ENCODE measurements around the gene CCL19. TPM values are rescaled to one million over a fixed set of nuclear protein-coding genes. Genes with fewer than 3 reads are reported as not detected.

CCL19 gene
- total RNA-seq, 4 donors from 2014 or later = not detected

DNA sequence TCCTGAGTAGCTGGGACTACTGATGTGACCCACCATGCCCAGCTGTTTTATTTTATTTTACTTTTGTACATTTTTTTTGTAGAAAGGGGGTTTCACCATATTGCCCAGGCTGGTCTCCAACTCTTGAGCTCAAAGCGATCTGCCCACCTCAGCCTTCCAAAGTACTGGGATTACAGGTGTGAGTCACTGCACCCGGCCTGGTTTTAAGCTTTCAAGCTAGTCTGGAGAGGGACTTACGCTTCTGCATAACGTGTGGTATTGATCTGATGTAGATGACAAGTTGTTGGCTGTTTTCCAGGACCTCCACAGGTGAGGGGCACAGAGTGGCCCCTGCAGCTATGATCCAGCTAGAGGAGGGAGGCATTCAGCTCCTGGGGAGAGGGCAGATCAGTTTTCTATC lies 25.6 kb upstream of the CCL19 start:
- WGBS, 2 donors = 76 to 87% methylated on average over 4 of the region's 4 CpGs
- TF ChIP-seq, protein P1, sequence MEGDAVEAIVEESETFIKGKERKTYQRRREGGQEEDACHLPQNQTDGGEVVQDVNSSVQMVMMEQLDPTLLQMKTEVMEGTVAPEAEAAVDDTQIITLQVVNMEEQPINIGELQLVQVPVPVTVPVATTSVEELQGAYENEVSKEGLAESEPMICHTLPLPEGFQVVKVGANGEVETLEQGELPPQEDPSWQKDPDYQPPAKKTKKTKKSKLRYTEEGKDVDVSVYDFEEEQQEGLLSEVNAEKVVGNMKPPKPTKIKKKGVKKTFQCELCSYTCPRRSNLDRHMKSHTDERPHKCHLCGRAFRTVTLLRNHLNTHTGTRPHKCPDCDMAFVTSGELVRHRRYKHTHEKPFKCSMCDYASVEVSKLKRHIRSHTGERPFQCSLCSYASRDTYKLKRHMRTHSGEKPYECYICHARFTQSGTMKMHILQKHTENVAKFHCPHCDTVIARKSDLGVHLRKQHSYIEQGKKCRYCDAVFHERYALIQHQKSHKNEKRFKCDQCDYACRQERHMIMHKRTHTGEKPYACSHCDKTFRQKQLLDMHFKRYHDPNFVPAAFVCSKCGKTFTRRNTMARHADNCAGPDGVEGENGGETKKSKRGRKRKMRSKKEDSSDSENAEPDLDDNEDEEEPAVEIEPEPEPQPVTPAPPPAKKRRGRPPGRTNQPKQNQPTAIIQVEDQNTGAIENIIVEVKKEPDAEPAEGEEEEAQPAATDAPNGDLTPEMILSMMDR (IDR thresholded peaks at IDR 0.05) = no peak
- TF ChIP-seq POLR2A (IDR thresholded peaks at IDR 0.05) = no peak
- no peak overlapping the region for H3K4me3 ChIP-seq
- DNase-seq (ENCODE audit: low spot score in 2 of 2) = no peak
- H3K27me3 ChIP-seq = no peaks in the 10 kb centered on the region
- H3K36me3 ChIP-seq = no peaks in the 10 kb centered on the region
- H3K27ac ChIP-seq = no peak overlapping the region
- H3K9me3 ChIP-seq = no peaks in the 10 kb centered on the region
- peaks cover 0 to 10% (median 0%) of the 10 kb centered on the region in 4 donors for H3K4me1 ChIP-seq

DNA sequence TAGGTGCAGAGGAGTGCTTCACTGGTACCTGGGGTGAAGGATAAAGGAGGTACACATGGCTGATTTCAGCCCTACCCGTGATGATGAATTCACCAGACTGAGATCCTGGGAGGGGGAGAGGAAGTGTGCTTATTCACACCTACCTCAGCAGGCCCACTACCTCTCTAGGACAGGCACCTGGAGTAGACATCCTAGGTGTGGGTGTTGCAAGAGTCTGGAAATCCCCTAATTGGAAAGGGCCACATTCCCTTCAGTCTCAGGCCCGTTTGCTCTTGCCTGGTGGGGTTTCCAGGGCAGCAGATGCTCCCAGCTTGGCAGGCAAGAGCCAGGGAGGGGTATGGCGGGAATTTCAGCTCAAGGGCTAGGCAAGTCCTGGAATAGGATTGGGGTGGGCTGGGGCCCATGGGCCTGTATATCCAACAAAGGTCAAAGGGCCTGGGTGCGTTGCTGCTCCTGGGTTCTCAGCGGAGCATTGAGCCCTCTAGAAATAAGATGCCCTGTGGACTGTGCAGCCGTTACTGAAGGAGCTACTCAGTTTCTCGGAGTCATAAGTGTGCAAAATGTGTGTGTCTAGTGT lies 24.7 kb upstream of the CCL19 start:
- Histone ChIP-seq H3K36me3 (no peaks in the 10 kb centered on the region), H3K4me3 (no peak overlapping the region), H3K4me1 (peaks cover 0 to 10% (median 0%) of the 10 kb centered on the region in 4 donors), H3K9me3 (no peaks in the 10 kb centered on the region), H3K27me3 (no peaks in the 10 kb centered on the region), H3K27ac (no peak overlapping the region)
- no peak for DNase-seq (ENCODE audit: low spot score in 2 of 2)
- TF ChIP-seq EP300 (IDR thresholded peaks at IDR 0.05) = no peak
- TF ChIP-seq POLR2A (IDR thresholded peaks at IDR 0.05) = no peak
- TF ChIP-seq, protein P1 (IDR thresholded peaks at IDR 0.05) = no peak
- 84 to 88% methylated on average over 7 of the region's 7 CpGs for WGBS, 2 donors

DNA sequence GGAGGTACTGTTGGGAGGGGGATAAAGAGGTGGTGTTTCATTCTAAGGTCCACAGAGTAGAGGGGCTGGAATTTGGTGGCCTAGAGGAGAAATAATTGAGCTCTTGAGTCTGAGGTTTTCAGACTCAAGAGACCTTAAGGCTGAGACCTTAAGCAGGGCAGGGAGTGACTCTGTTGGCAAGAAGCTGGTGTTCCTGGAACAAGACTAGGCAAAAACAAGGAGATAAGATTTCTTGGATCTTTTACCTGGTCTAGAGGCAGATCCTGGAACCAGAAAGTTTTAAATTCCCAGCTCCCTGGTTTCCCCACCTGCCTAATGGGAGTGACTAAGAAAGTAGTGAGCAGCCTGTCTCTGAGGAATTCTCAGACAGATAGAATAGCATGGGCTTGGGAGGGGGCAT lies 22.9 kb upstream of the CCL19 start:
- no peaks in the 10 kb centered on the region for H3K27me3 ChIP-seq
- DNase-seq (ENCODE audit: low spot score in 2 of 2) = no peak
- no peaks in the 10 kb centered on the region for H3K9me3 ChIP-seq
- no peak overlapping the region for H3K4me3 ChIP-seq
- peaks cover 0 to 15% (median 0%) of the 10 kb centered on the region in 4 donors for H3K4me1 ChIP-seq
- TF ChIP-seq POLR2A (IDR thresholded peaks at IDR 0.05) = no peak
- TF ChIP-seq, protein P1 (IDR thresholded peaks at IDR 0.05) = no peak
- TF ChIP-seq EP300 (IDR thresholded peaks at IDR 0.05) = no peak
- H3K36me3 ChIP-seq = no peaks in the 10 kb centered on the region
- no peak overlapping the region for H3K27ac ChIP-seq

DNA sequence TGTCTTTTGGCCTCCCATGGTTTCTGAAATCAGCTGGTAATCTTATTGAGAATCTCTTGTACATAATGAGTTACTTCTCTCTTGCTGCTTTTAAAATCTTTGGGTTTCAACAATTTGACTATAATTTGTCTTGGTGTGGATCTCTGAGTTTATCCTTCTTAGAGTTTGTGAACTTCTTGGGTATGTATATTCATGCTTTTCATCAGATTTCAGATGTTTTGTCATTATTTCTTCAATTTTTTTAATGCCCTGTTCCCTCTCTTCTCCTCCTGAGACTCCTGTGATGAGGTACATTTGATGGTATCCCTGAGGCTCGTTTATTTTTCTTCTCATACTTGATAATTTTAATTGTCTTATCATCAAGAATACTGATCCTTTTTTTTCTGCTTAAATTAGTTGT lies 21.1 kb upstream of the CCL19 start:
- H3K27me3 ChIP-seq = no peaks in the 10 kb centered on the region
- H3K36me3 ChIP-seq = no peaks in the 10 kb centered on the region
- no peak for DNase-seq (ENCODE audit: low spot score in 2 of 2)
- no peak overlapping the region for H3K4me3 ChIP-seq
- WGBS, 2 donors = 61 to 65% methylated on average over 1 of the region's 1 CpG
- no peaks in the 10 kb centered on the region for H3K9me3 ChIP-seq
- H3K4me1 ChIP-seq = peaks cover 0 to 5% (median 0%) of the 10 kb centered on the region in 4 donors
- no peak overlapping the region for H3K27ac ChIP-seq
- TF ChIP-seq, protein P1 (IDR thresholded peaks at IDR 0.05) = no peak
- no peak for TF ChIP-seq EP300 (IDR thresholded peaks at IDR 0.05)
- TF ChIP-seq POLR2A (IDR thresholded peaks at IDR 0.05) = no peak

DNA sequence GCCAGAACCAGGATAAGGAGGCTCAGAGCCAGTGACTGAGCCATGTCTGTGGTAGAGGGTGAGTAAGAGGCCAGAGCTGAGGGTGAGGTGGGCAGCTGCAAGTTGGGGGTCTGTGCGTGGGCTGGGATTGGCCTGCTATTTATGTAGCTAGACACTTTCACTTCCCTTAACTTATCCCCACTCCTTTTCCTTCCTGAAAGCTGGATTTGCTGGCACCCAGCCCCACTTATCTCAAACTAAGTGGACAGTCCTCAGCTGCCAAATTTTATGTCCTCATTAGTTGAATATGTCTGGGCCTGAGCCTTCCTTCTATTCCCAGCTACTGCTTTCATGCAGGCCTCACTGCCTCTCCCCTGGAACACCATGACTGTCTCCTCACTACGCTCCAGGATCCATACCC lies 18.9 kb upstream of the CCL19 start, which contains the start of gene CCL21:
Gene CCL21 (minus strand): TSS at position 114 of the 400 bp plus-strand sequence. CDS start 70 bp downstream, at position 44.
- H3K4me1 ChIP-seq = peaks cover 0 to 5% (median 0%) of the 10 kb centered on the region in 4 donors
- 51 to 69% methylated on average over 2 of the region's 2 CpGs for WGBS, 2 donors
- H3K27me3 ChIP-seq = no peaks in the 10 kb centered on the region
- no peak for DNase-seq (ENCODE audit: low spot score in 2 of 2)
- H3K9me3 ChIP-seq = no peaks in the 10 kb centered on the region
- no peak within 1 kb of the TSS for H3K27ac ChIP-seq
- TF ChIP-seq, protein P1 (IDR thresholded peaks at IDR 0.05) = no peak
- TF ChIP-seq EP300 (IDR thresholded peaks at IDR 0.05) (no peak), POLR2A (IDR thresholded peaks at IDR 0.05) (no peak)
- no peak within 1 kb of the TSS for H3K4me3 ChIP-seq
- H3K36me3 ChIP-seq = no peaks in the 10 kb centered on the region
